ENCODE data around the gene UBE2H.

Gene UBE2H

DNA sequence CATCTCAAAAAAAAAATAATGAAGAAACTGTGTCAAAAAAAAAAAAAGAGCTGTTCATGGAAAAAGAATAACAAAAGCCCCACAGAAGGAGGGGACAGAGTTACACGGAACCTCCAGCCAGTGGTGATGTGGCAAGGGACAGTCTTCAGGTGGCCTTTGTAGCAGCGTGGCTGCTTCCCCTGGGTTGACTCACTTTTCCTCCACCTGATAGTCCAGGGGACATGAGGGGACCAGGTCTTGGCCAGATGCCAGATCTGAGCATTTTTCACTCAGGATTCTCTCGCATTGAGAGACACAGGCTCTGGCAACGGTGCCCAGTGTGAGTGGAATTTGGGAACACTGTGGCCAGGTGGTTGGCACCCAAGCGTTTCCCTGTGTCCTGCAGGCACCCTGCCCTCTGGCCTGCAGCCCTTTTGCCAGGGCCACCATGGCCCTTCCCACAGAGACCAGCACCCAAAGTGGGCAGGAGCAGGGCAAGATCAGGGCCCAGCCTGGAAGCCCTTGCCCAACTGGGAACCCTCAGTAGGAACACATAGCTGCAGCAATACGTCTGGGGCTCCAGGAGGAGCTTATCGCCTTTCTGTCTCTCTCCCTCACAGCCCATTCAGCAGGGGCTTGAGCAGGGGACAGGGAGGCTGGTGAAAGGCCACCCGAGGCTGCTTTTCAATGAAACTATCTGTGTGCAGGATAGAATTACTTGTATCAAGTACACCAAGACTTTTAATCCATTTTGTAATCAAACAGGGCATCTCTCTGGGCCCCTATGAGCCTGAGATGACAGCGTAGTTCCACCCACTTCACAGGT, 159.1 kb downstream of the UBE2H start:
- FAIRE-seq (no peak), DNase-seq (ENCODE audit: insufficient read length, low spot score) (no peak)
- TF ChIP-seq, protein P1, sequence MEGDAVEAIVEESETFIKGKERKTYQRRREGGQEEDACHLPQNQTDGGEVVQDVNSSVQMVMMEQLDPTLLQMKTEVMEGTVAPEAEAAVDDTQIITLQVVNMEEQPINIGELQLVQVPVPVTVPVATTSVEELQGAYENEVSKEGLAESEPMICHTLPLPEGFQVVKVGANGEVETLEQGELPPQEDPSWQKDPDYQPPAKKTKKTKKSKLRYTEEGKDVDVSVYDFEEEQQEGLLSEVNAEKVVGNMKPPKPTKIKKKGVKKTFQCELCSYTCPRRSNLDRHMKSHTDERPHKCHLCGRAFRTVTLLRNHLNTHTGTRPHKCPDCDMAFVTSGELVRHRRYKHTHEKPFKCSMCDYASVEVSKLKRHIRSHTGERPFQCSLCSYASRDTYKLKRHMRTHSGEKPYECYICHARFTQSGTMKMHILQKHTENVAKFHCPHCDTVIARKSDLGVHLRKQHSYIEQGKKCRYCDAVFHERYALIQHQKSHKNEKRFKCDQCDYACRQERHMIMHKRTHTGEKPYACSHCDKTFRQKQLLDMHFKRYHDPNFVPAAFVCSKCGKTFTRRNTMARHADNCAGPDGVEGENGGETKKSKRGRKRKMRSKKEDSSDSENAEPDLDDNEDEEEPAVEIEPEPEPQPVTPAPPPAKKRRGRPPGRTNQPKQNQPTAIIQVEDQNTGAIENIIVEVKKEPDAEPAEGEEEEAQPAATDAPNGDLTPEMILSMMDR (IDR thresholded peaks at IDR 0.05; ENCODE audit: insufficient read depth, missing control alignments), result no peak

- no peak for FAIRE-seq
- TF ChIP-seq, protein P1 (IDR thresholded peaks at IDR 0.05; ENCODE audit: insufficient read depth, missing control alignments), result no peak
- no peak for DNase-seq (ENCODE audit: insufficient read length, low spot score)
These were observed 160.0 kb downstream of the UBE2H start for GRCh38 chr7:129792721-129793120.

DNA sequence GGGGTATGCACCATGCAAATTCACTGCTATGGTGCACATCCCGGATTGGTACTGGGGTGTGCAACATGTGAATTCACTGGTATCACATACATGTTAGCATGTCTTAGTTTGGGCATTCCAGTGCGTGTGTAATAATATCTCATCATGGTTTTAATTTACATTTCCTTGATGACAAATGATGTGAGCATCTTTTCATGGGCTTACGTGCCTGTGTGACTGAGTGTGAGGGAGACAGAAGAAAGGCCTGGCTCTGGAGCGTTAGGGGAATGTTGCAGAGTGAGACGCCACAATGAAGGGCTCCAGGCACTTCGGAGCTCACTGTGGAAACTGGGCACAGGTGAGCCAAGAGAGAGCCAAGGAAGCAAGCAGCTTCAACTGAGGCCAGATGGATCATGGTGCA, 162.6 kb downstream of the UBE2H start:
- DNase-seq (ENCODE audit: insufficient read length, low spot score) (no peak), FAIRE-seq (no peak)
- TF ChIP-seq, protein P1 (IDR thresholded peaks at IDR 0.05; ENCODE audit: insufficient read depth, missing control alignments), result no peak

- no peak for FAIRE-seq
- TF ChIP-seq, protein P1 (IDR thresholded peaks at IDR 0.05; ENCODE audit: insufficient read depth, missing control alignments), result no peak
- no peak for DNase-seq (ENCODE audit: insufficient read length, low spot score)
These were observed 163.1 kb downstream of the UBE2H start for GRCh38 chr7:129789652-129790051.

- TF ChIP-seq, protein P1 (IDR thresholded peaks at IDR 0.05; ENCODE audit: insufficient read depth, missing control alignments), result no peak
- FAIRE-seq (no peak), DNase-seq (ENCODE audit: insufficient read length, low spot score) (no peak)
These were observed 163.8 kb downstream of the UBE2H start for GRCh38 chr7:129789000-129789399.

DNA sequence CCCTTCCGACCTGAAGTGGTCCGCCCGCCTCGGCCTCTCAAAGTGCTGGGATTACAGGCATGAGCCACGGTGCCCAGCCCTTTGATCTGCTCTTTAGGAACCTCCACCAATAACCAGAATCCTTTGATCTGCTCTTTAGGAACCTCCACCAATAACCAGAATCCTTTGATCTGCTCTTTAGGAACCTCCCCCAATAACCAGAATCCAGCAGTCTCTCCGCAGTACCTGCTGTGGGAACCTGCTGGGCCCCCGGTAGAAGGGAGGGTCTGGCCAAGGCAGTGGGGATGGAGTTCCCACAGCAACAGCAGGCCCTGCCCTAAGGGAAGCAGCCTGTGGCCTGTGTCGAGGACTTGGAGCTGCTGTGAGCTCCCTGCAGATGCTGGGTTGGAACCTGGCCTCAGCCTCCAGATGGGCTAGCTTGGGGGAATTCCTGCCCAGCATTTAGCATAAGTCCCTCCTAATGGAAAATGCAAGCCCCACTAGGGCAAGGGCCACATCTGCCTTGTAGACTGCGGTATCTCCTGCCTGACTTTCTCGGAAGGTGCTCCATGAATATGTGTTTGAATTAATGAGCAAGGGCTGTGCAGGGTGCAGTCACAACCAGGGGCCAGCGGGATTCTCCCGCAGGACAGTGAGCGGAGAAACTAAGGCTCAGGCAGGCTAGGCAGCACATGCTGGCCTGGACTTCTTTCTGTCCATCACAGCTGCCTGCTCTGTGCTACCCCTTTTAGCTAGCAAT, 165.8 kb downstream of the UBE2H start:
- no peak for DNase-seq (ENCODE audit: insufficient read length, low spot score)
- TF ChIP-seq, protein P1 (IDR thresholded peaks at IDR 0.05; ENCODE audit: insufficient read depth, missing control alignments), result no peak
- FAIRE-seq, result no peak
